Measurements from ENCODE around the gene INPP4B.

INPP4B gene

DNA sequence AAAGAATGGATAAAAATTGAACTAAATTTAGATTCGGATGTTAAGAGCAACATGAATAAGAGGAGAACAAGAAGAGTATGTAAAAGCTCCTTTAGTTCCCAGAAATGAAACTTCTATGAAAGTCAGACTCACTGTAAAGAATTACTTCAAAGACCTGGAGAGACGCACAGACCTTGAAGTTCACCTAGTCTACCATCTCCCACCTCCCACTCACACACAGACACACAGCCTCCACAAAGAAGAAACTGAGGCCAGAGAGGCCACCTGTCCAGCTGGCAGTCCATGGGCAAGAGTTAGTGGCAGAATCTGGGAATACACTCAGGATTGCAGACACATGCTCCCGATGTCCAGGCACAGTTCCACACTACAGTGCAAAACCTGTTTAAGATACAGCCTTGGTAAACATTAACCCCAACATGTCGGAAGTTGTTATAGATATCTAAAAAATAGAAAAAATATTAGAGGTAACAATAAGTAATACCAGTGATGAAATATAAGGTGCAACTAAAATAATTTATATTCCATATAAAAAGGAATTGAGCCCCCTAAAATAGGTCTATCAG lies 288.8 kb downstream of the INPP4B start:
- TF ChIP-seq, protein P1, sequence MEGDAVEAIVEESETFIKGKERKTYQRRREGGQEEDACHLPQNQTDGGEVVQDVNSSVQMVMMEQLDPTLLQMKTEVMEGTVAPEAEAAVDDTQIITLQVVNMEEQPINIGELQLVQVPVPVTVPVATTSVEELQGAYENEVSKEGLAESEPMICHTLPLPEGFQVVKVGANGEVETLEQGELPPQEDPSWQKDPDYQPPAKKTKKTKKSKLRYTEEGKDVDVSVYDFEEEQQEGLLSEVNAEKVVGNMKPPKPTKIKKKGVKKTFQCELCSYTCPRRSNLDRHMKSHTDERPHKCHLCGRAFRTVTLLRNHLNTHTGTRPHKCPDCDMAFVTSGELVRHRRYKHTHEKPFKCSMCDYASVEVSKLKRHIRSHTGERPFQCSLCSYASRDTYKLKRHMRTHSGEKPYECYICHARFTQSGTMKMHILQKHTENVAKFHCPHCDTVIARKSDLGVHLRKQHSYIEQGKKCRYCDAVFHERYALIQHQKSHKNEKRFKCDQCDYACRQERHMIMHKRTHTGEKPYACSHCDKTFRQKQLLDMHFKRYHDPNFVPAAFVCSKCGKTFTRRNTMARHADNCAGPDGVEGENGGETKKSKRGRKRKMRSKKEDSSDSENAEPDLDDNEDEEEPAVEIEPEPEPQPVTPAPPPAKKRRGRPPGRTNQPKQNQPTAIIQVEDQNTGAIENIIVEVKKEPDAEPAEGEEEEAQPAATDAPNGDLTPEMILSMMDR (IDR thresholded peaks at IDR 0.05; ENCODE audit: low read depth, low read length): no peak
- no peak for DNase-seq (ENCODE audit: low read depth in 2 of 2)
- H3K4me3 ChIP-seq (replicated peaks in 1 of 2; ENCODE audit: low read depth in 2 of 2, low read length in 2 of 2): no peak overlapping the region

DNA sequence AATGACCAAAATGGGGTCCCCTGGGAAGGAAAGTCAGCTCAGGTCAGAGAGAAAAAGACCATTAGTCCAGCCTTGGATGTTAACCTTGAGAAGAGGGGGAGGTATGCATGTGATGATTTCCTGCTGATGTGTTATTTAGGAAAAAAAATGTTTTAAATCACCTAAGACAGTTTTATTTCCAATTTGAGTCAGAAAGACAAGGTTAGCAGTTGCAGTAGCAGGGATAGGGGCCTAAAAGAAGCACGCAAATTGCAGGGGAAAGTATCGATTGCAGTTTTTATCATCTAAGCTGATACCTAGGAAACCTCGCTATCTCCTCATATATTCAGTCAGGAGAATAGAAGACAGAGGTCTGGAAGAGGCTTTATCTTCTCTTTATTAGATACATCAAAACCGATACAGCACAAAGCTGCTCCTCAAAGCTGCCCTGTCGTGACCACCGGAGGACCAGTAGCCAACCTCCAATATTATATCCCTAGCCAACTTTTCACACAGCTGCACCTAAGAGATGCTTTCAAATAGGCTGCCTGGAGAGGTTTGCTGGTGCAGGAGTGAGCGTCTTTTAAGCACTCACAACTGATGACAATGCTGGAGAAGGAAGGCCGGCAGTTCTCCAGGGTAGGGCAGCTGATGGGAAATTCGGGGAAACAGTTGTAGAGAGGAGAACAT lies 289.4 kb downstream of the INPP4B start:
- no peak overlapping the region for H3K4me3 ChIP-seq (replicated peaks in 1 of 2; ENCODE audit: low read depth in 2 of 2, low read length in 2 of 2)
- DNase-seq (ENCODE audit: low read depth in 2 of 2): no peak
- TF ChIP-seq, protein P1 (IDR thresholded peaks at IDR 0.05; ENCODE audit: low read depth, low read length): no peak

DNA sequence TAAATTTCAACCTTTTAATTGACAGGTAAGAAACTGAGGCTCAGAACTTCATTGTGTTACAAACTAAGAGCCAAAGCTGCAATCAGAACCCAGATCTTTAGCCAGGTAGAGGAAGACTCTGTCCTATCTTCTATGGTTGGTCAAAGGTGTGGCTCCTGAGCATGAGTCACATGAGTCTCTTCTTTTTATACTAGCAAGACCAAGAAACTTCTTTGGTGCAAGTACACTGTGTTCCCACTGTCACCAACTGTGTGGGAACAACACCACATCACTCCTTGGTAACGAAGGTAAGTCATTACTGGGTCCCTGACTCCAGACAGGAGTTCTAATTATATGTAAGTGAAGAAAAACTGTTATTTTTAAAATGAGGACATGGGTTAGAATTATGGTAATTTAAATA lies 290.1 kb downstream of the INPP4B start:
- H3K4me3 ChIP-seq (replicated peaks in 1 of 2; ENCODE audit: low read depth in 2 of 2, low read length in 2 of 2): no peak overlapping the region
- TF ChIP-seq, protein P1 (IDR thresholded peaks at IDR 0.05; ENCODE audit: low read depth, low read length): no peak
- DNase-seq (ENCODE audit: low read depth in 2 of 2): no peak

DNA sequence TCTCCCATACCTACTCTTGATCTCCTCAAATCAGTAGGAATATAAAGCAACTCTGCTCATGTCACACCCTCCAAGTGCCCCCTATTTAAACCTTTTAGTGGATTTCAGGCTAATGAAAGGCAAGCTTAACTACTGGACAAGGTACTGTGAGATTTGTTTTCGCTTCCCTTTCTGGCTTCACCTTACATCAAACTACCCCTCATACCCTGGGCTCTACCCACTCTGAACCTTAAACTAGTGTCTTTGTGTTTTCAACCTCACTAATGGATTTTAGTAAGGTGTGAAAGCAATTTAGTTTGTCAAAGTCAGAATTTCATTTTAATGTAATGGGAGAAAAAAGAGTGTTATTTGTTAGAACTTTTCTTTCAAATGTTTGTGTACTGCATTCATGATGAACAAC lies 291.7 kb downstream of the INPP4B start:
- H3K4me3 ChIP-seq (replicated peaks in 1 of 2; ENCODE audit: low read depth in 2 of 2, low read length in 2 of 2): no peak overlapping the region
- TF ChIP-seq, protein P1 (IDR thresholded peaks at IDR 0.05; ENCODE audit: low read depth, low read length): no peak
- no peak for DNase-seq (ENCODE audit: low read depth in 2 of 2)

DNA sequence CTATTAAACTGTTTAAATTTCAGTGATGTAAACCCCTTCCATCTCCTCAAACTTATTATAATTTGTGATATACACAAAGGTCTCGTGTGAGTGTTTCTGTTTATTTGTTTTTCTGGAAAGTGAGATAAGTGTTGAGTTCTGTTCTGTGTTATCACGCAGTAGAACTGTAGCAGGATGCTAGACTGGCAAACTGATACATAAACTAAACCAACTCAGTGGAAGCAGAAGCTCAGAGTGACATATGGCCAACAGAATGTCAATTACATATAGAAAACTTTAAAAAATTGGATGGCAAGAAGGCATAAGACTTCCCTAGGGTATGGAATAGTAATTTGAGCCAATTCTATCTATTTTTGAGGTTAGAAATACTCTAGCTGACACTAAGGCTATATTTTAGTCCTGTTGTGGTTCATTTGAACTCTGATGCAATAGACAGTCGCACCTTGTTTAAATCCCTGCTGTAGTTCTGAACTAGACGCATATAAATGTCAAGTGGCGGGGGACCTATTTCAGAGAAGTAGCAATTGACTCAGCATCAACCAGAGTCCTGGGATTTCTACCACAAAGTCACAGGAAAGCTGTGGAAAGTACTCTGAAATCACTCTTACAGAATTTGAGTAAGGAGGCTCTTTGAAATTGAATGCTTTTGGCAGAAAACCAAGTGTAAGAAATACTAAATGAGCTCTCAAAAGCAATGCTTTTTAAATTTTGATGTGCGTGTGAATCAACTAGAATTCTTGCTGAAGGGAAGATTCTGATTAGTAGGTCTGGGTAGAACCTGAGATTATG lies 294.4 kb downstream of the INPP4B start:
- TF ChIP-seq, protein P1 (IDR thresholded peaks at IDR 0.05; ENCODE audit: low read depth, low read length): no peak
- H3K4me3 ChIP-seq (replicated peaks in 1 of 2; ENCODE audit: low read depth in 2 of 2, low read length in 2 of 2): no peak overlapping the region
- peak in 1 of 2 donors; percentile 6 for DNase-seq (ENCODE audit: low read depth in 2 of 2)

DNA sequence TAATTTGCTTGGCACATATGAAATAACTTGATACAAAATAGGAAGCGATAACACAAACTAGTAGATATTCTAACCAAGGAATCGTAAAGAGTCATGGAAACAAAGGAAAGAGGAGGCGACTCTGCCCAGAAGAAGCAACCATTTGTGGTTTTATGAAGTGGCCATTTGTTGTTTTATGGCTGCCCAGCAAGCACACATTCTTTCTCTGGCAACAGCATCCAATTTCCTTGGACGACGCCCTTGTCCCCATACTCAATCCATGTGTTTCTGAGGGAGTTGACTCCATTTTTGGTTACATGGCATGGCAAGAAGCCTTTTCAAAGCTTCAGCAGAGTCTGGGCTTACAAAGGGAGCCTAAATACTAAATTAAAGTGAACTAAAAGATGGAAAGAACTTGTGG lies 295.1 kb downstream of the INPP4B start:
- H3K4me3 ChIP-seq (replicated peaks in 1 of 2; ENCODE audit: low read depth in 2 of 2, low read length in 2 of 2): no peak overlapping the region
- TF ChIP-seq, protein P1 (IDR thresholded peaks at IDR 0.05; ENCODE audit: low read depth, low read length): no peak
- DNase-seq (ENCODE audit: low read depth in 2 of 2): no peak
